ENCODE measurements around the gene ALKBH4. TPM values are rescaled to one million over a fixed set of nuclear protein-coding genes. Genes with fewer than 3 reads are reported as not detected.

ALKBH4 gene
- total and polyA plus RNA-seq, 8 donors = 8.6 to 14.1 (median 10.9) TPM

DNA sequence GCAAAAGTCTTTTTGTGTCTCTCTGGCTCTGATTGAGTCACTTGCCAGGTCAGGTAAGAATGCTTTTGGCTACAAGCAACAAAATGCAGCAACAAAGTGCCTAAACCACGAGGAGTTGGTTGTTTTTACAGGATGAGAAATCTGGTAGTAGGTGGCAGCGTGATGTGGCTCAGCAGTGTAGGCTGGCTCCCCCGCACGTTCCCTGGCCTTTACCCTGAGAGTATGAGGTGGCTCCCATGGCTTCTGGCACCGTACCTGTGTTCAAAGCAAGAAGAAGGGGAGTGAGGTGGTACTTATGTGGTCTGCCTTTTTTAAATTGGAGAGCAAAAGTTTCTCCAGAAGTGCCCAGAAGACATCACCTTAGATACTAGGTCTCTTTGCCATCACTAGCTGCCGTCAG, 56.8 kb downstream of the ALKBH4 start:
- Histone ChIP-seq H3K4me3 (no peak overlapping the region), H3K27me3 (no peaks in the 10 kb centered on the region), H3K9me3 (no peaks in the 10 kb centered on the region), H3K4me1 (peaks cover 0 to 9% of the 10 kb centered on the region in 2 donors), H3K27ac (no peak overlapping the region), H3K36me3 (peaks cover 0 to 93% of the 10 kb centered on the region in 2 donors)
- DNase-seq (no peak), ATAC-seq (no peak)
- no peak for TF ChIP-seq CTCF (IDR thresholded peaks at IDR 0.05)
- intact Hi-C loops (cut with DNase I) = no loop called here

Small RNA genes lying within 50 kb of the gene (microRNA-seq; reads per million reads assigned to microRNA genes)
- gene MIR4467 (0 to 0.27 reads per million in 2 donors), gene MIR5090 (0.82 to 2.3 reads per million in 2 donors)

Other genes with a start within 250 kb of the ALKBH4 start
- 1 to 10 TPM; 5.7 to 8.2 TPM for gene SH2B2, start 178.0 kb downstream of the ALKBH4 start, total RNA-seq
- gene SH2B2, start 178.0 kb downstream of the ALKBH4 start, polyA plus RNA-seq (ENCODE audit: insufficient read length in 6 of 6) = 1 to 10 TPM; 3.1 to 5.1 (median 3.8) TPM
- gene SPDYE6, start 108.4 kb downstream of the ALKBH4 start, total RNA-seq = not detected
- gene SPDYE6, start 108.4 kb downstream of the ALKBH4 start, polyA plus RNA-seq (ENCODE audit: insufficient read length in 6 of 6) = 10 to 100 TPM in 1 of 6 donors, 1 to 10 TPM in 5; 2.2 to 10.0 (median 6.8) TPM
- 10 to 100 TPM; 17.1 to 18.8 TPM for gene PRKRIP1, start 68.5 kb downstream of the ALKBH4 start, total RNA-seq
- 10 to 100 TPM; 38.6 to 44.9 (median 41.8) TPM for gene PRKRIP1, start 68.5 kb downstream of the ALKBH4 start, polyA plus RNA-seq (ENCODE audit: insufficient read length in 6 of 6)
- 10 to 100 TPM; 22.3 to 38.2 TPM for gene ORAI2, start 31.3 kb downstream of the ALKBH4 start, total RNA-seq
- gene ORAI2, start 31.3 kb downstream of the ALKBH4 start, polyA plus RNA-seq (ENCODE audit: insufficient read length in 6 of 6) = 10 to 100 TPM in 5 of 6 donors, 1 to 10 TPM in 1; 8.8 to 17.4 (median 12.0) TPM
- gene LRWD1, start 121 bp upstream of the ALKBH4 start, total RNA-seq = 10 to 100 TPM; 12.9 to 16.6 TPM
- gene LRWD1, start 121 bp upstream of the ALKBH4 start, polyA plus RNA-seq (ENCODE audit: insufficient read length in 6 of 6) = 10 to 100 TPM; 13.0 to 22.2 (median 16.6) TPM
- gene POLR2J, start 14.1 kb upstream of the ALKBH4 start, total RNA-seq = 10 to 100 TPM; 30.5 to 39.0 TPM
- 10 to 100 TPM; 22.4 to 32.6 (median 26.5) TPM for gene POLR2J, start 14.1 kb upstream of the ALKBH4 start, polyA plus RNA-seq (ENCODE audit: insufficient read length in 6 of 6)
- gene RASA4B, start 52.9 kb upstream of the ALKBH4 start, total RNA-seq = 10 to 100 TPM; 18.1 to 18.5 TPM
- gene RASA4B, start 52.9 kb upstream of the ALKBH4 start, polyA plus RNA-seq (ENCODE audit: insufficient read length in 6 of 6) = 1 to 10 TPM; 3.0 to 8.8 (median 4.9) TPM
- 10 to 100 TPM; 12.7 to 22.0 TPM for gene UPK3BL2, start 78.8 kb upstream of the ALKBH4 start, total RNA-seq
- gene UPK3BL2, start 78.8 kb upstream of the ALKBH4 start, polyA plus RNA-seq (ENCODE audit: insufficient read length in 6 of 6) = 10 to 100 TPM; 11.7 to 22.9 (median 13.7) TPM
- not detected for gene SPDYE2, start 86.4 kb upstream of the ALKBH4 start, total RNA-seq
- gene SPDYE2, start 86.4 kb upstream of the ALKBH4 start, polyA plus RNA-seq (ENCODE audit: insufficient read length in 6 of 6) = 10 to 100 TPM in 3 of 6 donors, 1 to 10 TPM in 3; 6.2 to 15.0 (median 10.4) TPM
- 10 to 100 TPM; 21.6 to 43.4 TPM for gene POLR2J3, start 107.7 kb upstream of the ALKBH4 start, total RNA-seq
- 100 to 1,000 TPM in 3 of 6 donors, 10 to 100 TPM in 3; 51.6 to 108 (median 95.7) TPM for gene POLR2J3, start 107.7 kb upstream of the ALKBH4 start, polyA plus RNA-seq (ENCODE audit: insufficient read length in 6 of 6)
- 10 to 100 TPM; 22.9 to 43.2 TPM for gene RASA4, start 151.9 kb upstream of the ALKBH4 start, total RNA-seq
- 10 to 100 TPM; 16.5 to 34.7 (median 29.3) TPM for gene RASA4, start 151.9 kb upstream of the ALKBH4 start, polyA plus RNA-seq (ENCODE audit: insufficient read length in 6 of 6)
- gene UPK3BL1, start 177.9 kb upstream of the ALKBH4 start, total RNA-seq = 10 to 100 TPM; 15.7 to 18.2 TPM
- 10 to 100 TPM in 5 of 6 donors, 1 to 10 TPM in 1; 7.5 to 38.4 (median 25.3) TPM for gene UPK3BL1, start 177.9 kb upstream of the ALKBH4 start, polyA plus RNA-seq (ENCODE audit: insufficient read length in 6 of 6)
- not detected for gene SPDYE2B, start 185.5 kb upstream of the ALKBH4 start, total RNA-seq
- 1 to 10 TPM; 2.2 to 4.7 (median 2.7) TPM for gene SPDYE2B, start 185.5 kb upstream of the ALKBH4 start, polyA plus RNA-seq (ENCODE audit: insufficient read length in 6 of 6)
- 10 to 100 TPM in 1 of 2 donors, 1 to 10 TPM in 1; 9.5 to 15.0 TPM for gene POLR2J2, start 206.8 kb upstream of the ALKBH4 start, total RNA-seq
- 1 to 10 TPM; 2.1 to 6.0 (median 3.1) TPM for gene POLR2J2, start 206.8 kb upstream of the ALKBH4 start, polyA plus RNA-seq (ENCODE audit: insufficient read length in 6 of 6)

Measured in left lung (tissue), 10 donors.